Large intestine (tissue), 3 donors: ENCODE results near the gene ACADM. TPM values are rescaled to one million over a fixed set of nuclear protein-coding genes. Genes with fewer than 3 reads are reported as not detected.
"Not testable (repeated sequence)": the region's sequence is repeated elsewhere in the genome, so short reads cannot be mapped to it uniquely, and the experiment has no call there.

Experiments used
- DNase-seq, 2 donors: peaks; one replicate each; pipeline versions ENCODE4 v3.0.0 to v3.0.0-alpha.2; 2013
- H3K27ac ChIP-seq: one replicate; pipeline ENCODE4 v1.5.1; 2013; ENCODE audit warnings: low read length
- H3K27me3 ChIP-seq: 2 replicates; pipeline ENCODE4 v1.6.1; 2013; ENCODE audit warnings: low read length; ENCODE audit not compliant: control insufficient read depth, insufficient read depth
- H3K36me3 ChIP-seq: 2 replicates; pipeline ENCODE4 v1.6.1; 2013; ENCODE audit warnings: low read length; ENCODE audit not compliant: control insufficient read depth, insufficient read depth
- H3K4me1 ChIP-seq: one replicate; pipeline ENCODE4 v1.6.1; 2013; ENCODE audit warnings: low read length; ENCODE audit not compliant: control insufficient read depth, insufficient read depth
- H3K4me3 ChIP-seq: one replicate; pipeline ENCODE4 v1.5.1; 2013; ENCODE audit warnings: low read length
- H3K9me3 ChIP-seq: one replicate; pipeline ENCODE4 v1.6.1; 2013; ENCODE audit warnings: mild to moderate bottlenecking, low read depth, low read length, moderate library complexity; ENCODE audit not compliant: control insufficient read depth
- WGBS: methylation state at CpG from one replicate; pipeline ENCODE4 v1.1.5; 2013; ENCODE audit warnings: low lambda C conversion rate; ENCODE audit not compliant: insufficient coverage; 5-methylcytosine and 5-hydroxymethylcytosine counted together
- polyA plus RNA-seq: library from polyadenylated mRNA; unstranded; fragments of 120-200 nt; gene quantifications from one replicate; pipeline ENCODE4 v1.2.1, GENCODE V29; 2013

ACADM gene
- polyA plus RNA-seq, 1 donor = 63.0 TPM

DNA sequence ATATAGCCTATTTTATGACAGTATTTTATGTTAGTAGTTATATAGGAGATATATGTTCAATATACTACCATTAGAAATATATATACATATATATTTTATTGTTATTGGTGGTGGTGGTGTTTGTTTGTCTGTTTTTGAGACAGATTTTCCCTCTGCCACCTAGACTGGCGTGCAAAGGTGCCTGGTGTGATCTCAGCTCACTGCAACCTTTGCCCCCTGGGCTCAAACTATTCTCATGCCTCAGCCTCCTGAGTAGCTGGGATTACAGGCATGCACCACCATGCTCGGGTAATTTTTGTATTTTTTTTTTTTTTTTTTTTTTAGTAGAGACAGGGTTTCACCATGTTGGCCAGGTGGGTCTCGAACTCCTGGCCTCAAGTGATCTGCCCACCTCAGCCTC, 85.6 kb downstream of the ACADM start:
- not testable (repeated sequence) for DNase-seq, H3K36me3 ChIP-seq, H3K27ac ChIP-seq, H3K9me3 ChIP-seq, H3K4me3 ChIP-seq, H3K27me3 ChIP-seq, H3K4me1 ChIP-seq
- 80% methylated on average over 1 of the region's 3 CpGs for WGBS

DNA sequence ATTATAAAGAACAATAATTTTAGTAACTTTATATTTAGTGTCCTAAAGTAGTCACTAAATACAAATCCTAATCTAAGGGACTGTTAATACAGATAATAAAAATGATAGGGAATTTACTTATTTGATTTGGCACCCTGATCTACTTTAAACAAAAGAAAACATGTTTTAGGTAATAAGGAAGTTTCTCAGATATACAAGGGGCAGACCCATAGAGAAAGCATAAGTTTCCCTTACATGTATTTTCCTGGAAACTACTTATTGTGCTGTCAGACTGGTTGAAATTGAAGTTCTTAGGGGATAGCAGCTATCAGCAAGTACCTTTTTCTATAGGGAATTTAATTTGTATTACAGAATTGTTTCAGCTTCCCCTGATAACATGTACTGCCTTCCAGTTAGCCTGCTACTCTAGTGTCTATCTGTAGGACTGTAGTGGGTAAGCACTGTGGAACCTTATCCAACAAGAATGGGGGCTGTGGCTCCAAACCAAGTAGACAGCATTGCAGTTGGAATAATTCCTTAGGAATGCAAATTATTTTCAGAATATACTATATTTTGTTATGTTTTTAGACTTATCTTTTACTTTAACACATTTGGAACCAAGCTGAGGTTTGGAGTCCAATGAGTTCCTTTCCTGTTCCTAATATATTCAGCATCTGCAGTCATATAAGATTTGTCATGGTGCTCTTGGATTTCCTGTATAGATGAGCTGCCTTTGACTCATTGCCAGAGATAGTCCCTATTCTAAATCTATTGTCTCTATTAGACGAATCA, 86.9 kb downstream of the ACADM start:
- no peak overlapping the region for H3K27ac ChIP-seq
- no peaks in the 10 kb centered on the region for H3K4me1 ChIP-seq
- 88% methylated on average over 1 of the region's 1 CpG for WGBS
- H3K27me3 ChIP-seq = no peaks in the 10 kb centered on the region
- no peaks in the 10 kb centered on the region for H3K9me3 ChIP-seq
- H3K4me3 ChIP-seq = no peak overlapping the region
- DNase-seq = no peak
- H3K36me3 ChIP-seq = no peaks in the 10 kb centered on the region

DNA sequence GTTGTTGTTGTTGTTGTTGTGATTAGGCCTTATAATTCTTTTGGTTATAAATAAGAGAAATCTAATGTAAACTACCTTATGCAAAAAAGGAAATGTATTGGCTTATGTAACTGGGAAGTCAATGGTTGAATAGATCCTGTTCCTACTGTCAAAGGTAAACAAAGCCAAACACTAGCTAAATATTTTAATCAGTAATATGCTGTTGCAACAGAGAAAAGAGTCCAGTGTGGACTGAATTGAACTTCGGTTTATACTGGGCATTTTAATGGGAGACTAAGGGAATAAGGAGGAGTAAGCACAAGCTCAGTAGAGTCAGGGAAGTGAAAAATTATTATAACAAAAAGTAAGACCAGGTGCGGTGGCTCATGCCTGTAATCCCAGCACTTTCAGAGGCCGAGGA, 87.6 kb downstream of the ACADM start:
- Histone ChIP-seq H3K4me1 (no peaks in the 10 kb centered on the region), H3K27me3 (no peaks in the 10 kb centered on the region), H3K4me3 (no peak overlapping the region), H3K36me3 (no peaks in the 10 kb centered on the region), H3K9me3 (no peaks in the 10 kb centered on the region), H3K27ac (no peak overlapping the region)
- no CpG with 5 or more reads among the region's 3 CpGs for WGBS
- DNase-seq = no peak

Other genes with a start within 250 kb of the ACADM start
- gene SLC44A5, start 113.6 kb upstream of the ACADM start, polyA plus RNA-seq = 3.7 TPM
- gene RABGGTB, start 61.5 kb downstream of the ACADM start, polyA plus RNA-seq = 110 TPM
- 0.24 TPM for gene MSH4, start 72.2 kb downstream of the ACADM start, polyA plus RNA-seq
- gene ASB17, start 207.7 kb downstream of the ACADM start, polyA plus RNA-seq = not detected